Measurements from ENCODE around the gene KCNQ1. TPM values are rescaled to one million over a fixed set of nuclear protein-coding genes. Genes with fewer than 3 reads are reported as not detected.

The KCNQ1 gene
- total RNA-seq, 6 donors from 2014 or later = 18.0 to 45.4 (median 32.7) TPM

GRCh38 chr11:2521081-2521732, 76.4 kb downstream of the KCNQ1 start:
- peaks cover 0 to 2% (median 0%) of the 10 kb centered on the region in 4 donors for H3K4me1 ChIP-seq
- WGBS, 2 donors = 85 to 87% methylated on average over 25 to 26 of the region's 26 CpGs
- no peak overlapping the region for H3K27ac ChIP-seq
- no peak for TF ChIP-seq POLR2A (IDR thresholded peaks at IDR 0.05)
- no peak for TF ChIP-seq CTCF (IDR thresholded peaks at IDR 0.05)
- no peak for TF ChIP-seq EP300 (IDR thresholded peaks at IDR 0.05)
- H3K36me3 ChIP-seq = no peaks in the 10 kb centered on the region
- H3K4me3 ChIP-seq = no peak overlapping the region
- ATAC-seq (ENCODE audit: low FRiP score in 2 of 2) (no peak), DNase-seq (peak; percentile 6 to 42)
- H3K9me3 ChIP-seq = no peaks in the 10 kb centered on the region
- H3K27me3 ChIP-seq = no peaks in the 10 kb centered on the region

DNA sequence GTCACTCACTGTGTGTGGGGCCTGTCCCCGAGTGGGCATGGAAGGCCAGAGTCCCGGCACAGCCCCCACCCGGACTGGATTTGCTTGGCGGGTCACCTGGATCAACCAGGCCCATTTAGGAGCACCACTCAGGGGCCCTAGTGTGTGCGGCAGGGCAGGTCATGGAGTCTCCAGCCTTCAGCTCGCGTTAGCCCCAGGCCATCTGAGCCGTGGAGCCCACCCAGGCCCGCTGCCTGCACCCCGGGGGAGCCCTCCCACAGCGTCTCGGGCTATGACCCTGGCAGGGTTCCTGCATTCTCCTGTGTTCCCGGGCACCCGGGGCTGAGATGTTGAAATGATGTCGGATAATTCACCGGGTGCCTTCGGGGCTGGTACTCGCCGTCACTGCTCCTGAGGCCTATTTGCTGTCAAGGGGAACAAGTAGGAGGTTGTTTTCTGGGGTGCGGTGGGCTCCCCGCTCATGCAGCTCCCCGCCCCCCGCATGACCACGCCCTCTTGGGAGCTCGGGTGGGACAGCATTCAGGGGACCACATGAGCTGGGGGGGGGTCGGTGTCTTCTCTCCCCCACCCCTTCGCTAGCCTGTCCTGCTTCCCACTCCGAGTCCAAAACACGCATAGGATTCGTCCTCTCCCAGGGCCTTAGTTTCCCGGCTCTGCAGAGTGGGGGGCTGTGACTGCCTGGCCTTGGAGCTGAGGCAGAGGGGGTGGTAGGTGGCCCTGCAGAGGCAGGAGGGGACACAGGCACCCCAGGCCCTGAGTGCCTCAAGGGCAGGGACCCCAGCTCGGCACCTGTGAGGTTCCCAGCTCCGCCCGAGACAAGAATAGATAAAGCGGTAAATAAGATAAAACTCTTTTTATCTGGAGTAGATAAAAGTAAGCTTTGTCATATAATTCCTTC, 77.2 kb downstream of the KCNQ1 start:
- WGBS, 2 donors = 93 to 95% methylated on average over 16 to 35 of the region's 35 CpGs
- no peaks in the 10 kb centered on the region for H3K36me3 ChIP-seq

DNA sequence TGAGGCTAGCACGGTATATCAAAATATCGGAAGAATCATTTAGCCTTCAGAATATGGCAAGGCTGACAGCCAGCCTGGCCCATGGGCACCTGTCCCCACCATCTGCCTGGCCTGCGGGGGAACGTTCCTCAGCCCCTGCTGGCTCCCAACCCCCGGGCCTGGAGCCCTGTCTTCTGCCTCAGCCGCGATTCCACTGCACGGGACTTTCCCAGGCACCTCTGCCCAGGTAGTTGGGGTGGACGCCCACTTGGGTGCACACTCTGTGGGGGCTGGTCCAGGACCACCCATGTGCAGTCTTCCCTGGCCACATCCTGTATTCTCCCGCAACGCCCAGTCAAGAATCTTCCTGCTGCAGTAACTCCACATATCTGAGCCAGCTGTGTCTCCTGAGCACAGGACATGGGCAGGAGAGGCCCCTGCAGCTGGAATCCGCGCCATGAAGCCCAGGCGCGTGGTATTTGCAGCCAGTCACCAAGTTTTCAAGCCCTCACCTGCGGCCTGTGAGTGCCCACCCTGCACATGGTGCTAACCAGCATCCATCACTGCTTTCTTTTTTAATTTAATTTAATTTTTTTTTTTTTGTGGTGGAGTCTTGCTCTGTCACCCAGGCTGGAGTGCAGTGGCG, 77.9 kb downstream of the KCNQ1 start:
- H3K4me1 ChIP-seq = peaks cover 0 to 16% (median 10%) of the 10 kb centered on the region in 4 donors
- H3K4me3 ChIP-seq = no peak overlapping the region
- no peak for ATAC-seq (ENCODE audit: low FRiP score in 2 of 2)
- peak; percentile 15 to 44 for DNase-seq
- 90 to 95% methylated on average over 12 to 17 of the region's 17 CpGs for WGBS, 2 donors
- TF ChIP-seq CTCF (IDR thresholded peaks at IDR 0.05) (no peak), POLR2AphosphoS5 (IDR thresholded peaks at IDR 0.05) (no peak), EP300 (IDR thresholded peaks at IDR 0.05) (no peak), POLR2A (IDR thresholded peaks at IDR 0.05) (no peak)
- no peaks in the 10 kb centered on the region for H3K9me3 ChIP-seq
- no peaks in the 10 kb centered on the region for H3K36me3 ChIP-seq
- no peak overlapping the region for H3K27ac ChIP-seq
- H3K27me3 ChIP-seq = no peaks in the 10 kb centered on the region

More for the DNA sequence above, 77.2 kb downstream of the KCNQ1 start:
- DNase-seq (peak; percentile 12 to 68), ATAC-seq (ENCODE audit: low FRiP score in 2 of 2) (no peak)
- H3K27ac ChIP-seq = no peak overlapping the region
- no peak for TF ChIP-seq POLR2A (IDR thresholded peaks at IDR 0.05)
- H3K9me3 ChIP-seq = no peaks in the 10 kb centered on the region
- H3K4me1 ChIP-seq = peaks cover 0 to 10% (median 6%) of the 10 kb centered on the region in 4 donors
- H3K27me3 ChIP-seq = no peaks in the 10 kb centered on the region
- no peak overlapping the region for H3K4me3 ChIP-seq

GRCh38 chr11:2523821-2524391, 79.1 kb downstream of the KCNQ1 start:
- Histone ChIP-seq H3K4me1 (peaks cover 0 to 16% (median 10%) of the 10 kb centered on the region in 4 donors), H3K27ac (no peak overlapping the region)

More at GRCh38 chr11:2523821-2524391, 79.1 kb downstream of the KCNQ1 start:
- H3K4me3 ChIP-seq = no peak overlapping the region
- peaks cover 0 to 10% (median 0%) of the 10 kb centered on the region in 4 donors for H3K36me3 ChIP-seq
- DNase-seq = peak; percentile 14 to 28
- ATAC-seq (ENCODE audit: low FRiP score in 2 of 2) = no peak
- TF ChIP-seq CTCF (IDR thresholded peaks at IDR 0.05) = no peak
- no peaks in the 10 kb centered on the region for H3K9me3 ChIP-seq
- WGBS, 2 donors = 92 to 96% methylated on average over 17 to 18 of the region's 18 CpGs
- no peaks in the 10 kb centered on the region for H3K27me3 ChIP-seq

Measured in upper lobe of left lung (tissue), 6 donors.